GM18498 (cell line): ENCODE data around the gene SHISAL2B.
"Not testable (repeated sequence)": the region's sequence is repeated elsewhere in the genome, so short reads cannot be mapped to it uniquely, and the experiment has no call there.

Source experiments
- ATAC-seq: cut with Tn5 transposase; IDR thresholded peaks from one replicate; pipeline ENCODE4 v1.9.1; 2021; ENCODE audit warnings: mild to moderate bottlenecking, moderate library complexity; ENCODE audit not compliant: unreplicated experiment

The SHISAL2B gene

GRCh38 chr5:64690417-64691151 lies at the start of gene SHISAL2B:
Gene SHISAL2B, plus strand, starts transcription at chr5:64690503. Its CDS starts 121 bp downstream, at chr5:64690624.
- no peak for ATAC-seq

- no peak for ATAC-seq
Measured at GRCh38 chr5:64644831-64645230, 45.5 kb upstream of the SHISAL2B start.

- ATAC-seq: no peak
Measured at GRCh38 chr5:64646169-64646568, 44.1 kb upstream of the SHISAL2B start.

GRCh38 chr5:64649512-64649911 lies 40.8 kb upstream of the SHISAL2B start:
- ATAC-seq: no peak

- ATAC-seq: no peak
Measured at GRCh38 chr5:64653766-64654560, 36.3 kb upstream of the SHISAL2B start.

- no peak for ATAC-seq
Measured at GRCh38 chr5:64654561-64654938, 35.8 kb upstream of the SHISAL2B start.

- ATAC-seq: no peak
Measured at GRCh38 chr5:64655596-64655995, 34.7 kb upstream of the SHISAL2B start.

- no peak for ATAC-seq
Measured at GRCh38 chr5:64659289-64659688, 31.0 kb upstream of the SHISAL2B start.

- ATAC-seq: not testable (repeated sequence)
Measured at GRCh38 chr5:64663181-64663580, 27.1 kb upstream of the SHISAL2B start.

- ATAC-seq: no peak
Measured at GRCh38 chr5:64665243-64665642, 25.1 kb upstream of the SHISAL2B start.

GRCh38 chr5:64666078-64666477 lies 24.2 kb upstream of the SHISAL2B start:
- ATAC-seq: no peak

GRCh38 chr5:64667068-64667467 lies 23.2 kb upstream of the SHISAL2B start:
- no peak for ATAC-seq

- no peak for ATAC-seq
Measured at GRCh38 chr5:64670277-64670676, 20.0 kb upstream of the SHISAL2B start.

GRCh38 chr5:64671678-64672077 lies 18.6 kb upstream of the SHISAL2B start:
- ATAC-seq: no peak

- no peak for ATAC-seq
Measured at GRCh38 chr5:64678374-64678773, 11.9 kb upstream of the SHISAL2B start.

GRCh38 chr5:64680289-64680688 lies 10.0 kb upstream of the SHISAL2B start:
- peak; percentile 48 for ATAC-seq

GRCh38 chr5:64682608-64683007 lies 7.7 kb upstream of the SHISAL2B start:
- no peak for ATAC-seq

- no peak for ATAC-seq
Measured at GRCh38 chr5:64685866-64686265, 4.4 kb upstream of the SHISAL2B start.

GRCh38 chr5:64688391-64688790 lies 1.9 kb upstream of the SHISAL2B start:
- ATAC-seq: no peak

GRCh38 chr5:64688965-64689364 lies 1.3 kb upstream of the SHISAL2B start:
- ATAC-seq: no peak

GRCh38 chr5:64690104-64690416 lies 243 bp upstream of the SHISAL2B start:
- ATAC-seq: no peak

- ATAC-seq: no peak
Measured at GRCh38 chr5:64691291-64691690, 988 bp downstream of the SHISAL2B start.
